Upper lobe of left lung (tissue), 6 donors: ENCODE data around the gene IL11RA. TPM values are rescaled to one million over a fixed set of nuclear protein-coding genes. Genes with fewer than 3 reads are reported as not detected.

Experiments used
- ATAC-seq, 2 donors: fragments of 200-7000 bp; cut with Tn5 transposase; one replicate each; pipeline ENCODE4 v1.9.1; 2022; ENCODE audit warnings: mild to moderate bottlenecking in 2 of 2, moderate library complexity in 2 of 2; ENCODE audit not compliant: low FRiP score in 2 of 2
- DNase-seq, 2 donors: peaks; one replicate each; pipeline ENCODE4 v3.0.0-alpha.2; 2019 to 2020
- H3K27ac ChIP-seq, 4 donors: fragments of 200-600 bp; sonication (generic); one replicate each; pipeline ENCODE4 v1.5.1; 2016 to 2019
- H3K27me3 ChIP-seq, 4 donors: fragments of 200-600 bp; sonication (generic); one replicate each; pipeline ENCODE4 v1.5.1; 2017 to 2019
- H3K36me3 ChIP-seq, 4 donors: fragments of 200-600 bp; sonication (generic); one replicate each; pipeline ENCODE4 v1.5.1; 2016 to 2019
- H3K4me1 ChIP-seq, 4 donors: fragments of 200-600 bp; sonication (generic); one replicate each; pipeline ENCODE4 v1.5.1; 2018 to 2019
- H3K4me3 ChIP-seq, 4 donors: fragments of 200-600 bp; sonication (generic); one replicate each; pipeline ENCODE4 v1.5.1; 2017 to 2019; ENCODE audit warnings: mild to moderate bottlenecking in 2 of 4, moderate library complexity in 1 of 4
- H3K9me3 ChIP-seq, 4 donors: fragments of 200-600 bp; sonication (generic); one replicate each; pipeline ENCODE4 v1.5.1; 2018 to 2019
- EP300 ChIP-seq, 4 donors: sonication (generic); formaldehyde crosslinking; IDR thresholded peaks; one replicate each; pipeline ENCODE4 v1.5.1; 2017; ENCODE audit warnings: antibody characterized with exemption in 4 of 4, control low read depth in 2 of 4
- POLR2A ChIP-seq, 4 donors: fragments of 450-650 bp; IDR thresholded peaks; one replicate each; pipeline ENCODE4 v1.5.1; 2016 to 2017; ENCODE audit warnings: antibody characterized with exemption in 4 of 4, mild to moderate bottlenecking in 2 of 4
- POLR2AphosphoS5 ChIP-seq, 2 donors: sonication (generic); formaldehyde crosslinking; IDR thresholded peaks; one replicate each; pipeline ENCODE4 v1.5.1; 2017; ENCODE audit warnings: antibody characterized with exemption in 2 of 2
- whole genome bisulfite sequencing, 2 donors: methylation state at CpG; one replicate each; pipeline ENCODE4 v1.1.5; 2017 to 2018; 5-methylcytosine and 5-hydroxymethylcytosine counted together
- total RNA-seq, 6 donors: library from RNA; depleted of rRNA in 4 of 6; stranded (reverse); fragments of >200 nt in 4 of 6; gene quantifications; one replicate each; pipeline versions ENCODE4 v1.1.0 to v1.2.1, GENCODE V29; 2016 to 2021
- TF ChIP-seq, protein P1 (sequence below), 6 experiments: fragments of 450-650 bp in 4 of 6; fragments of 200-600 bp in 2 of 6; sonication (generic) in 2 of 6; IDR thresholded peaks; one replicate each; pipeline ENCODE4 v1.5.1; 2016 to 2019; ENCODE audit warnings: antibody characterized with exemption in 6 of 6
- donor health status: DM: no; HTN: no; CAD: no; lungs with moderate emphysema.
- donor health status: DM: no; HTN: yes; CAD: no; lungs with severe emphysema.

IL11RA gene
- total RNA-seq, 6 donors from 2014 or later: 14.5 to 49.2 (median 23.7) TPM

DNA sequence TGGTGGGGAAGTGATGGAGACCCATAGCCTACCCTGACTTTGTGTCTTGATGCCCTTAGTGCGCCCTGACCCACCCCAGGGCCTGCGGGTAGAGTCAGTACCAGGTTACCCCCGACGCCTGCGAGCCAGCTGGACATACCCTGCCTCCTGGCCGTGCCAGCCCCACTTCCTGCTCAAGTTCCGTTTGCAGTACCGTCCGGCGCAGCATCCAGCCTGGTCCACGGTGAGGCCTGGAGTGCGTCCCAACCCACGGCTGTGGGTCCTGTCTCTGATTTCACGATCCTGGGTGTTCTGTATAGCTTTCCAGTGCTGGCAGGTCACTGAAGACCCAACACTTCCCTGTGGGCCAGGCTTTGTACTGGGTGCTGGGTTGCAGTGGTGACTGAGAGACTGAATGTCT is 6.5 kb downstream of the IL11RA start:
- 87 to 96% methylated on average over 5 to 14 of the region's 14 CpGs for WGBS, 2 donors
- H3K4me1 ChIP-seq: peaks cover 15 to 19% (median 18%) of the 10 kb centered on the region in 4 donors

DNA sequence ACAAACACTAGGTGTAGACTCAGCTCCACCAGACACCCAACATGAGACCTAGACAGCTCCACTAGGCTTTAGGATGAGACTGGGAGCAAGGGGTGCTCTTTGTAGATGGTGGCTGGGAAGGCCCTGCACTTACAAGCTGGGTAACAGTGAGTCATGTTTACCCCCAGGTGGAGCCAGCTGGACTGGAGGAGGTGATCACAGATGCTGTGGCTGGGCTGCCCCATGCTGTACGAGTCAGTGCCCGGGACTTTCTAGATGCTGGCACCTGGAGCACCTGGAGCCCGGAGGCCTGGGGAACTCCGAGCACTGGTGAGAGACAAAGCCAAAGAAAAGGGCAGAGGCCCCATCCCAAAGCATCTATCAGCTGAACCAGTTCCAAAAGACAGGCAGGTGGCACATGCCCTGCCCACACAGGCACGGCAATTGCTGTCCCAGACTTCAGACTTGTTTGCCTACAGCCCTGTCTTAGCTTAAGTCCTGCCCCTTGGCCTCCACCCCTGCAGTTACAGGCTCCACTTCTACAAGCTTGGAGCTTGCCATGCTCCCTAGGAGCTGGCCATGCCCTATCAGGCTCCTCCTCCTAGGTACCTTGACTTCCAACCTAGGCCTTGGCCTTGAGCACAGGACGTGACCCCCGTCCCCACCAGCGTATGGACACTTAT is 7.7 kb downstream of the IL11RA start:
- Histone ChIP-seq H3K9me3 (no peaks in the 10 kb centered on the region), H3K36me3 (peaks cover 0 to 10% (median 3%) of the 10 kb centered on the region in 4 donors), H3K27me3 (no peaks in the 10 kb centered on the region), H3K4me1 (peaks cover 9 to 10% (median 10%) of the 10 kb centered on the region in 4 donors), H3K4me3 (no peak overlapping the region), H3K27ac (no peak overlapping the region)
- 38 to 91% methylated on average over 1 to 8 of the region's 8 CpGs for WGBS, 2 donors
- ATAC-seq (no peak), DNase-seq (peak in 1 of 2 donors; percentile 24)
- TF ChIP-seq, protein P1, sequence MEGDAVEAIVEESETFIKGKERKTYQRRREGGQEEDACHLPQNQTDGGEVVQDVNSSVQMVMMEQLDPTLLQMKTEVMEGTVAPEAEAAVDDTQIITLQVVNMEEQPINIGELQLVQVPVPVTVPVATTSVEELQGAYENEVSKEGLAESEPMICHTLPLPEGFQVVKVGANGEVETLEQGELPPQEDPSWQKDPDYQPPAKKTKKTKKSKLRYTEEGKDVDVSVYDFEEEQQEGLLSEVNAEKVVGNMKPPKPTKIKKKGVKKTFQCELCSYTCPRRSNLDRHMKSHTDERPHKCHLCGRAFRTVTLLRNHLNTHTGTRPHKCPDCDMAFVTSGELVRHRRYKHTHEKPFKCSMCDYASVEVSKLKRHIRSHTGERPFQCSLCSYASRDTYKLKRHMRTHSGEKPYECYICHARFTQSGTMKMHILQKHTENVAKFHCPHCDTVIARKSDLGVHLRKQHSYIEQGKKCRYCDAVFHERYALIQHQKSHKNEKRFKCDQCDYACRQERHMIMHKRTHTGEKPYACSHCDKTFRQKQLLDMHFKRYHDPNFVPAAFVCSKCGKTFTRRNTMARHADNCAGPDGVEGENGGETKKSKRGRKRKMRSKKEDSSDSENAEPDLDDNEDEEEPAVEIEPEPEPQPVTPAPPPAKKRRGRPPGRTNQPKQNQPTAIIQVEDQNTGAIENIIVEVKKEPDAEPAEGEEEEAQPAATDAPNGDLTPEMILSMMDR (IDR thresholded peaks at IDR 0.05): no peak
- no peak for TF ChIP-seq POLR2AphosphoS5 (IDR thresholded peaks at IDR 0.05)
- TF ChIP-seq POLR2A (IDR thresholded peaks at IDR 0.05): no peak
- no peak for TF ChIP-seq EP300 (IDR thresholded peaks at IDR 0.05)

More for the DNA sequence above, 6.5 kb downstream of the IL11RA start:
- ATAC-seq (no peak), DNase-seq (peak in 1 of 2 donors; percentile 56)
- no peaks in the 10 kb centered on the region for H3K9me3 ChIP-seq
- peaks cover 0 to 10% (median 3%) of the 10 kb centered on the region in 4 donors for H3K36me3 ChIP-seq
- TF ChIP-seq POLR2A (IDR thresholded peaks at IDR 0.05) (no peak), EP300 (IDR thresholded peaks at IDR 0.05) (no peak), POLR2AphosphoS5 (IDR thresholded peaks at IDR 0.05) (no peak)
- TF ChIP-seq, protein P1 (IDR thresholded peaks at IDR 0.05): no peak
- H3K27me3 ChIP-seq: no peaks in the 10 kb centered on the region
- no peak overlapping the region for H3K27ac ChIP-seq
- no peak overlapping the region for H3K4me3 ChIP-seq

DNA sequence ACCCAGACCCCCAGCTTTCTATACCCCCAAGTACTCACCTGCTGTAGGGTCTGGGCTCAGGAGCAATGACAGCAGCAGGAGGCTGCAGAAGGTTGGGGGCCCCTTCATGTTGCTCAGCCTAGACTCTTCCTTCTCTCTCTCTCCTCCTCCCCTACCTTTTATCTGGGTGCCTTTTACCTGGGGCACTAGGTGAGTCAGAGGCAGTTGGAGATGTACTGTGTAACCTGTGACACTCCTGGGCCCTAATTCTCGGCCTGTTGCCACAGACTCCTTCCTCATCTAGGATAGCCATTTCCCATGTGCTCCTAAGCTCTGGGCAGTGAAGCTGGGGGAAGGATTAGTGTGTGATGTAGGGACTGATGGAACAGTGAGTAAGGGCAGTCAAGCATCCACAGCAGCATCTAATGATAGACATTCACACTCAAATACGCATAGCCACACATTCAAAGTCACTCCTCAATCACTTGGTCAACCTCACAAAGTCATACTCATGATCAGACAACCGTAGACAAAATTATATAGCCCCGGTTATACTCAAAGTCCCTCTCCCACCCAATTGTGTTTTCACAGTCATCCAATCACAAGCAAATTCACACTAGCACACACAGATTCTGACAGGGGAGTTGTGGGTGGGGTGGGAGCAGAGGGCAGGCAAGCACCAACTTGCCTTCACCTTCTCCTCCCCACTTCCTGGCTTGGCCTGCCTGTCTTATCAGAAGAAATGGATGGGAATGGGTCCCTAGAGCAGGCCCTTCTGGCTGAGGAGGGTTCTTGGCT is 10.7 kb downstream of the IL11RA start, which contains the start of gene CCL27:
TSS of gene CCL27 (minus strand) at position 132 of the 777 bp plus-strand sequence. CDS start at position 108, 24 bp downstream.
- 94 to 96% methylated on average over 4 of the region's 4 CpGs for WGBS, 2 donors
- no peak for DNase-seq
- no peak for TF ChIP-seq EP300 (IDR thresholded peaks at IDR 0.05)
- TF ChIP-seq POLR2A (IDR thresholded peaks at IDR 0.05): no peak
- TF ChIP-seq, protein P1 (IDR thresholded peaks at IDR 0.05): no peak
- Histone ChIP-seq H3K36me3 (peaks cover 0 to 10% (median 3%) of the 10 kb centered on the region in 4 donors), H3K9me3 (no peaks in the 10 kb centered on the region), H3K4me1 (peaks cover 8 to 24% (median 17%) of the 10 kb centered on the region in 4 donors), H3K27ac (no peak within 1 kb of the TSS), H3K4me3 (no peak within 1 kb of the TSS), H3K27me3 (no peaks in the 10 kb centered on the region)
- no peak for ATAC-seq

DNA sequence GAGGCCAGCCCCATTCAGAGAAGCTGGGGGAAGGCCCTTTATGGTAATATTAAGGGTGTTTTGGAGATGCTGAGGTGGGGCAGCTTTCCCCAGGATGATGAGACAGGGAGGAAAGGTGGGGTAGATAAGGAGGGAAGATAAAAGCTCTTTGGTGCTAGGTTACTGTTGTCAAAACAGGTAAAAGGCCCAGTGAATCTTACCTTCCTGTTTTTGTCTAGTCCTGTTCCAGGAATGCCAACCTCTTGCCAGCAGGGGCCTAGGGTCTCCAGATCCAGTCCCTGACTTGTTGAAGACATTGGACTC is 11.3 kb downstream of the IL11RA start:
- no peaks in the 10 kb centered on the region for H3K27me3 ChIP-seq
- no peaks in the 10 kb centered on the region for H3K9me3 ChIP-seq
- peaks cover 0 to 10% (median 3%) of the 10 kb centered on the region in 4 donors for H3K36me3 ChIP-seq
- DNase-seq (no peak), ATAC-seq (no peak)
- no peak for TF ChIP-seq POLR2AphosphoS5 (IDR thresholded peaks at IDR 0.05)
- no peak for TF ChIP-seq EP300 (IDR thresholded peaks at IDR 0.05)
- TF ChIP-seq, protein P1 (IDR thresholded peaks at IDR 0.05): no peak
- no peak for TF ChIP-seq POLR2A (IDR thresholded peaks at IDR 0.05)
- no peak overlapping the region for H3K4me3 ChIP-seq
- peaks cover 8 to 24% (median 17%) of the 10 kb centered on the region in 4 donors for H3K4me1 ChIP-seq
- H3K27ac ChIP-seq: no peak overlapping the region
